ENCODE results near the gene TANC1.
A peak's percentile ranks its signal among the peaks of the same experiment; 100 is the strongest.

Gene TANC1

DNA sequence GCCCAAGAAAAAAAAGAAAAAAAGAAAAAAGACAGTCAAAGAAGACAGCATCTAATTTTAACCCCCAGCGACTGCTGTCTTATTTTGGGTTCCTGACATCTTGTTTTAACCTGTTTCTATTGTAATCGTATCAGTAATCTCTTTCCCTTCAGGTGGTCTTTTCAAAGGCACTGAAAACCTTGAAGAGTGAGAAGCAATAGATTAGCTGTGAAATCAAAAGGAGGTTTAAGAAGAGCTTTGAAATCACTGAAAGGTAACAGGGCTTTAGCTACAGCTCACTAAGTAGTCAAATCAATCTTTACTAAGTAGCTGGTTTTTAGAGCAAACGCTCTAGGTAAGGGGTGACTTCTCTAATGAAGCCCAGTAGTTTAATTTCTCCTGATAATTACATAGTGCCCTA is 5.4 kb upstream of the TANC1 start:
- peak; percentile 31 for DNase-seq

DNA sequence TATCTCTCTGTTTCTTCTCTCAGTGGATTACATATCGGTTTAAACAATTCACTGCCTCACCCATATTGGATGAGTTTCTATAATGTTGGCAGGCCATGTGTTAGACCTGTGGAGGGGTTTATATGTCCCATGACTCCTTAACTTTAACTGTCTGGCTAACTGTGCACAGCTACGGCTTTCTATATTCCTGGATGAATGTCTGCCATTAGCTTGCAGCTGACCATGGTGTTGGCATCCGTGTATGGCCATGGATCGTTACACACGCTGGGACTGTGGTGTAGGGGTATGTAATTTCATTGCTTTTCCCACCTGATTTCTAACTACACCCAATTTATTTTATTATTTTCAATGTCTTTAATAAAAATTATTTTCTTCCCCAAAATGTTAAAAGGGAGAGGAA is 3.3 kb upstream of the TANC1 start:
- no peak for DNase-seq

DNA sequence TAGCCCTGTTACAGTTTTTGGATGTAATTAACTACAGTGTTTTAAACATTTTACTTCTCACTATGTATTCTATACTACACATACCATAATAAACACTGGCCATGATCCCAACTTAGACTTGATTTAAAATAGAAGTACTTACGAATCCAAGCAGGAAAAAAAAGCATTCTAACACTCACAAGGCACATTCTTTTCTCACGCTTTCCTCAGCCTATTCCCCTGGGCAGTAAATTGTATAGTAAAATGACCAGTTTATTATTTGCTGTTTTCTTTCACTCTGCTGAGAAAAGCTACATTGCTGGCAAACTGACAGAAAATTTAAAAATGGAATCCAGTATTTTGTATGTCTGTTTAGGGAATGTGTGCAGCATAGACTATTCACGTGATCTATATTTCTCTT is 2.8 kb upstream of the TANC1 start:
- no peak for DNase-seq

DNA sequence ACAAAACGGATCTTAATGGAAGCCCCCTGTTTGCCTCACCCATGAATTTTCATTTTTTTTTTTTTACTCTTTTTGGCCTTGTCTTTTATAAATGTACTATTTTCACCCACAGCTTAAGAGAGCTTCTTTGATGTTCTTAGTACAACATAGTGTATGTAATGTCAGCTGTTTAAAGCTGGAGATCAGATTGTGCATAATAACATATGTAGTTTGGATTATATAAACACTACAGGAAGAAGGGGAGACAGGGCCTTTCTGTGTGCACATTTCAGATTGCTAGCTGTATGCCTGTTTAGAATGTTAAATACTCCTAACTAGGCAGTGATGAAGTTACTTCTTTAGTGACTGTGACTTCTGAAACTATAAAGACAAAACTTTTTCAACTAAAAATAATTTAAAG is 2.1 kb upstream of the TANC1 start:
- DNase-seq: no peak

DNA sequence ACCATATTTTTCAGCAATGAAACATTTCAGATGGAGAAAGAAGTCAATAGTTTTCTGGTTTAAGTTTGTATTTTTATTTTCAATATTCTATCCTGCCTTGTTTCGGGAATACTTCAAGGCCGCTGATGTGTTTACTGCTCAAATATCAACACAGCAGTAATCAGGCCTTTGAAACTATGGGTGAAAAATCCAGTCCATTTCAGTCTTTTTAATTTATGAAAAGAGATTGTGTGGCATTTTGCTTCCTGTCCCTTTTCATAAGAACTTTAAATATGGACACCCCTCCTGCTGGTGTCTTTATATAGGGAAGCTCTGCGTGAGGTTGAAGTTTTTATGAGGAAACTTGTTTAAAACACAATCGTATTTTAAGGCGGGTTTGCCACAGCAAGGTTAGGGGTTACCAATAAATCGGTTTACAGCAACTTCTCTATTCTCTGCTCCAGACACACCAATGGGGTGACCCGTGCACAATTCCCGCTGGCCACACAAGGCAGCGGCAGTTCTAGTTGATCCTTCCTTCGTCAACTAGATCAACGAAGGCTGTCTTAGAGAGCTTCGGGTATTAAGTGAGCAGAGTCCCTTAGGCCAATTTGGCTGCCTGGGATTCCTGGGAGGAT is 1.2 kb upstream of the TANC1 start:
- DNase-seq: peak; percentile 78

DNA sequence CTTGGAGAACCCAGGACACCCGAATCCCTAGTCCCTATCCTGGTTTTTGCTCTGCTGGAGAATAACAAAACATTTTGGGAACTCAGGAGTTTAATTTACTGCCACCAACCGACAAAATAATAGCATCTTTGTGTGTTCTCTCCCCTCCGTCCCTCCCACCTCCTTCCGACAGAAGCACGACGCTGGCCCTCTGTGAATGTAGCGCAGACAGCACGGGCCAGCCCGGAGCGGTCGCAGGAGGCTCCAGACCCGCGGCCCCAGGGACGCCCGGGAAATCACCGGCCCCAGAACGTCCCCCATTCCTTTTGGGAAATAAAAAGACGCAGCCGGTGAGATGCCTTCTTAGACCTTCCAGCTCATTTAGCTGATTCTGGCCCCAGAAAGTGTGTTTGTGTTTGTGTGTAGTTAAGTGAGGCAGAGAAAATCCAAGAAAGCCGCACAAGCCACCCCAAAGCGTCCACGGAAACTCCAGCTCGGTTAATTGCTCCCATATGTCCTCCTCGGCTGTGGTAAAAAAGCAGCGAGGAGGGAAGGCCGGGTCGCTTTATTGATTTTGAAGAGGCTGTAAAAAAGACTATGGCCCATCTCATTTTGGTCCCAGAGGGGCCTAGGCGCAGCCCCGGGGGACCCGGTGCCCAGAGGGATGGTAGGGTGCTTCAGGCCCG is 577 bp upstream of the TANC1 start:
- peak; percentile 78 for DNase-seq

DNA sequence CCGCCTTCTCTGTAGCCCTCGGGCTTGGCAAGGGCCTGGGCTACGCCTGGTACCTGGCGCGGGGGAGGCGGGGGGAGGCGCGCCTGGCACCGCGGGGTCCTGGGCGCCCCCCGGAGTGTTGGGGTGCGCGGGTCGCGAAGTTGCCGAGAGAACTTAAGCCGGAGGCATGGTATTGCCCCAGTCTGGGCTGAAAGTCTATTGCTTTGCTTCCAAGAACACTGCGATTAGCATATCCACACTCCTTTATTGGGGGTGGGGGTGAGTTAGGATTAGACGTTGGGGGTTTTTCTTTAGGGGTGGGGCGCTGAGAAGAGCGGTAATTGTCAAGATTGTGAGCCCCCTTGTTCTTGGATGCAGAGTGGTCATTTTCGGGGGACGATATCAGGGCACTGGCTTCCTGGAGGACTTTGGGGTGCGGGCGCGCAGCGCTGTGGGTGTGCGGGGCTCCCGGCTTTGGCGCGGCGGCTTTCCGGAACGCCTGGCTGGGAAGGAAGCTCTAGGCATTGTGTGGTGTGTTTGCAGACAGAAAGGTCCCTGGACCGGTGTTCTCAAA is 798 bp downstream of the TANC1 start:
- DNase-seq: no peak

DNA sequence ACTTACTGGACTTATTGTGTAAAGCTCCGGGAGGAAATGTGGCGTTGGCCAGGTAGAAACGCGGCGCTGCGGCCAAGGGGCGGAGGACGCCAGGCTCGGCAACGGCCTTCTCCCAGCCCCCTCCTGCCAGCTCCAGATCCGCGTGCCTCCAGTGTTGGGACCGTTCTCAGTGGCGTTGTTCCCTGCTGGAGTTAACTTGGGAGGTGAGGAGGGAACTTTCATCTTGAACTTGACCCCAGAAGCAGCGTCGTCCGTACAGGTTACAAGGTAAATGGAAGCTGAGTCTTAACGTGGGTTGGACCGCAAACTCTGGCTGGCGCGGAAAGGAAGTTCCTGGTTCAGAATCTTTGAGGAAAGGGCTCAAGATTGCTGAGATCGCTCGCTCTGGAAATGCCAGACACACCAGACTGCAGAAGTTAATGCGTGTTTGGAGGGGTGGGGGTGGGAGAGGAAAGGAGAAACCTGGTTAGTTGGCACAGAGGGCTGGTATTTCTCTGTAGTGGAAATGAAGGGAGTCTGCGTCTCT is 1.3 kb downstream of the TANC1 start:
- no peak for DNase-seq

DNA sequence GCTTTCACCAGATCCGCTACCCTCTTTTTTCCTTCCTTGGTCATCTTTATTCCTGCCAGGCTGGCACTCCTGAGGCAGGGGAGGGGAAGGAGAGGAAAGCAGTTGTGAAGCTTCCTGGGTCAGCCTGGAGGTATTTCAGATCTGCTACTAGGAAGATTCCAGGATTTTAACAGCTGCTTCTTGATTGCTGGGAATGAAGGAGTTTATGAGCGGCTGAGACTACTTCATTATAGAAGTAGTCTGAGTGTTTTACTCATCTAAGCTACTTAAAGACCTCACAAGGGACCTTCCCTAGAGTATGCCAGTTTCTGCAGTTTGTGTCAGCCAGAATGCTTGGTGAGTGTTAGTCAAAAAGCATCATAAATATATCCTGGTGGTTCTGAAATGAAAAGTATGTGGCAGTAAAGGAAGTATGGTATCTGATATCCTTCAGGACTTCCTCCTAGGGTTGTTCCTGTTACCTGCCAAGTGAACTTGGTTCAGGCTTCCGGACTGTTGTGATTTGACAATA is 1.9 kb downstream of the TANC1 start:
- no peak for DNase-seq

DNA sequence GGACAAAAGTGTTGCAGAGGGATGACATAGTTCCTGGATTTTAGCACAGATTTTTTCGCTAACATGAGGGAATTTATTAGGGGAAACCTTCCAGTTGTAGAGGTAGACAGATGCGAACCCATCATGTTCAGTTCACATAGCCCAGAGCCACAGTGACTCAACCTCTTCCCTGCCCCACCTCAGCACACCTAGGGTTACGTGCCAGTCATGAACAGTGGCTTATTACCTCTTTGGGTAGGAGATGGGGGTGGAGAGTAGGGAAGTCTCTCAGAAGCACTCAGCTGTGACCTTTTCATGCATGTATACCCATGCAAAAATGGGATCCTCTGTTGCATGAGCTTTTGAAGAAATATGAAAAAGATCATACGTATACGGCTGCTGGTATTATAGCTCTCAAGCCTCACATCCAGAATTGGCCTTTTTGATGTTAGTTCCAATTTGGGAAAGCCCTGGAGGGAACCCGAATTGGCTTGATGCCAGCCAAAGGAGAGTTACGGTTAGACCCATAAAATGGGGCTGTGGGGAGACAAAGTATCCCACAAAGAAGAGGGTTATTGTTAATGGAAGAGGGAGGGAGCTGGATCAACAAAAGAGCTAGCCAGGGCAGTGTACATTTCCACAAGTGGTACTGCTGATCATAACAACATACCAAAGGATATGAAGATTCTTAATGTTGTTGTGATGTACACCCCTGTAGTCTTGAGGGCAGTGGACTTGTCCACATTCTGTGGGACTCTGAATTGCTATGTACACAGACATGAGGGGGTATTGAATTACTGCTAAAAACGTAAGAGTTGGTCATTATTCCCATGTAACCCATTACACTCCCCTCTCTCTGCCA is 4.9 kb downstream of the TANC1 start:
- peak; percentile 42 for DNase-seq

DNA sequence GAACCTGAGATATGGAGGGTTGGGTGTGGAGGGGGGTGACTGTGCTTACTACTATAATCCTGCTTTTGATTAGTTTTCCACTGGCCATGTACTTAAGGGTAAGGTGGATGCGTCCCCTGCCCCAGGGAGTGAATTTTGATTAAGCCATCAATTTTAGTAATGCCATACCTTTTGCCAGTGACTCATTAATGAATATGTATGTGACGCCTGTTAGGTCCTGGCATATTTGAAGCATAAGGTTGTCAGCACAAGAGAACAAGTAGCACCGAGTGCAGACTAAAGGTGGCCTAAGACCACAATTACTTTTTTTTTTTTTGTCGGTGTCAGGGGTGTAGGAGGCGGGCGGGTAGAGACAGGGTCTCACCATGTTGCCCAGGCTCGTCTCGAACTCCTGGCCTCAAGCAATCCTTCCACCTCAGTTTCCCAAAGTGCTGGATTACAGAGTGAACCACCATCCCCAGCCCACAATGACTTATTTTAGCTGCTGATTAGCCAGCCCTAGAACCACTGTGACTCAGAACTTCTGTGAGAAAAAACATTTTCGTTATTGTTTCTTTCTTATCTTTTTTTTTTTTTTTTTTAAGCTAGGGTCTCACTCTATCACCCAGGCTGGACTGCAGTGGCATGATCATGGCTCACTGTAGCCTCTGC is 7.0 kb downstream of the TANC1 start:
- DNase-seq: no peak

DNA sequence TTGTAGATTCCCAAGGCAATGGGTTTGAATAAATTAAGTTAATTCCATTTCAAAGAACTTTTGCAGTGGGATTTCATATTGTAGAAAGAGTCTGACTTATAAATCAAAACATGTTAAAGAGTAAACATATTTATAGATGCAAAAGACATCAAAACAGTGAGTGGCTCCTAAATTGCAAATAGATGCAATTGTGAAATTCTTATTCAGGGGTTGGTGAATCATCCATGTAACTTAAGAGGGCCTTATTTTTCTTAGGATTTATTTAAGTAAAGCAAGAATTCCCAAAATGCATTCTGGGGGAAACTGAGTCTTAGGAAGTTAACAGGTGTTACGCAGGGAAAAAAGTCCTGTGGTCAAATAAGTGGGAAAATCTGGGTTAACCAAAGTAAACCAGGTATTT is 11.3 kb downstream of the TANC1 start:
- DNase-seq: no peak

DNA sequence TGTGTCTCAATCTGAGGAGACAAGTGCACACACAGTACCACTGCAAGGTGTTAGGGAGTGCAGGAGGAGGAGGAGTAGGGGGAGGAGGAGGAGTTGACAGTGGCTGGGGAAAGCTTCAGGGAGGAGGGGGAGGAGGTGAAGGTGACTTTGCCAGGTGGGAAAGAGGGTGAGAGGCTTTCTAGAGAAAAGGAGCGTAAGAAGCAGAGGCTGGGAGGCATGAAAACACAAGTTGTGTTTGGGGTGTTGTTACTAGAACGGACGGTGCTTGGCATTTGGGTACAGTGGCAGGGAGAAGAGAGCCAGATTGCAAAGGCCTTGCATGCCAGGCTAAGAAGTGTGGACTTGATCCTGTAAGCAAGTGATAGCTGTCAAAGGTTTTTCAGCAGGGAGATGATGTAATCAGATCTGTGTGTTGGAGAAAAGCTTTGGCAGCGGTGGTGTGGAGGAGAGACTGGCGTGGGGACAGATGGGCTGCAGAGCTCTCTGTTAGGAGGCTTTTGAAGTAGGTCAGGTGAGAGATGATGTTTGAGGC is 16.2 kb downstream of the TANC1 start:
- DNase-seq: no peak

DNA sequence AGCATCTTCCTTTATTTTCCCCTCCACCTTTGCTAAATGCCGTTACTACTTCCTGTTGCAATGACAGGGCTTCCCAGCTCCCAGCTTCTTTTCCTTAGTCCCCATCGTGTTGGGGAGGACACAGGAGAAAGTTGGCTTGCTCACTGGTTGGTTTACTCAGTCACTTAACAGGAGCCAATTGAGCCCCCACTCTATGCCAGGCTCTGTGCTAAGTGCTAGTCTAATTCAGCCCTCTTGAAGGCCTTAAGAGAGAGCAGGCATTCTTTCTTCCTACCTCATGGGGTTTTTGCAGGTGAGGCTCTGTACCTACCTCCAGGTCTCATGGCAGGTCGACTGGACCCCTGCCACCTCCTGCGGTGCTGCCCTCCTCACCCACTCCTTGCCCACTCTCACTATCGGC is 20.1 kb downstream of the TANC1 start:
- no peak for DNase-seq

DNA sequence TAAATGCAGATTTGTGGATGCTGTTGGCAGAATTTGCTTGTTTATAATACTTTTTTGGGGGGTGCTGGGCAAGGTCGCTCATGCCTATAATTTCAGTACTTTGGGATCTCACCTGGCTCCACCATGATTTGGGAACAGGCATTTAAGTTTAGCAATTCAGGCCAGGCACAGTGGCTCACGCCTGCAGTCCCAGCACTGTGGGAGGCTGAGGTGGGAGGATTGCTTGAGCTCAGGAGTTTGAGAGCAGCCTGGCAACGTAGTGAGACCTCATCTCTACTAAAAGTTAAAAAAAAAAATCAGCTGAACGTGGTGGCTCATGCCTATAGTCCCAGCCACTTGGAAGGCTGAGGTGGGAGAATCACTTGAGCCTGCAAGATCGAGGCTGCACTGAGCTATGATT is 20.7 kb downstream of the TANC1 start:
- no peak for DNase-seq

DNA sequence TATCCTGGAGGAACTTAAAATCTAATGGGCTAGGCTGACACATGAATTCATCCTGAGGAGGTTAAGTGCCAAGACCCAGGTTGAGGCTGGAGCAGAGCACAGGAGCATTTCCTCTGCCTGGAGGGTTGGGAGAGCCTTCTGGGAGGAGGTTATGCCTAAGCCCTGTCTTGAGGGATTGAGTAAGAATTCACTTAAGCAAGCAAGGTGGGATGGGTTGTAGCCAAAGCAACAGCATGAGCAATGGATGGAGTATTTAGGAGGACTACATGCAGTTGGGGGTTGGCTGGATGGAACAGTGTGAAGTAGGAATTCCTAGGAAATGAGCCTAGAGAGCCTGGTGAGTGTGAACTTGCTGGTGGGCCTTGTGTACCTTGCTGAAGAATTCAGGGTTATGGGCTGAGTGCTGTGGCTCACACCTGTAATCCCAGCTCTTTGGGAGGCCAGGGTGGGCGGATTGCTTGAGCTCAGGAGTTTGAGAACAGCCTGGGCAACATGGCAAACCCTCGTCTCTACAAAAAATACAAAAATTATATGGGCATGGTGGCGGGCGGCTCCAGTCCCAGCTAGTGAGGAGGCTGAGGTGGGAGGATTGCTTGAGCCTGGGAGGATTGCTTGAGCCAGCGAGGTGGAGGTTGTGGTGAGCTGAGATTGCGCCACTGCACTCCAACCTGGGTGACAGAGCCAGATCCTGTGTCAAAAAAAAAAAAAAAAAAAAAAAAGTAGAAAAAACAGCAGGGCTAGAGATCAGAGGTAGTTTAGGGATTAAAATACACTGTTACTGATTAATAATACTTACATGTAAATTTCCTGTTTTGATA is 22.2 kb downstream of the TANC1 start:
- DNase-seq: no peak

DNA sequence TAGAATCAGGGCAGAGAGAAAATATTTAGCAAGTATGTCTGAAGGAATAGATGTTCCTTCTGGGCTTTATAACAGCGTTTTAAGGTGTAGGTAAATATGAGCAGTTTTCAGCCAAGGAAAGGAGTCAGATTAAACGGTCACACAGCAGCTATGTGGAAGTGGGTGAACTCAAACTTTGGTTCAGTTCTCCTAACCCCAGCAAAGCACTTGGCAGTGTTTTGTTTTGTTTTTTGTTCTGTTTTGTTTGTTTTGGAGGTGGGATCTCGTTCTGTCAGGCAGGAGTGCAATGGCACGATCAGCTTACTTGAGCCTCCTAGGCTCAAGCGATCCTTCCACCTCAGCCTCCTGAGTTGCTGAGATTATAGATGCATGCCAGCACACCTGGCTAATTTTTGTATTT is 24.6 kb downstream of the TANC1 start:
- DNase-seq: no peak

DNA sequence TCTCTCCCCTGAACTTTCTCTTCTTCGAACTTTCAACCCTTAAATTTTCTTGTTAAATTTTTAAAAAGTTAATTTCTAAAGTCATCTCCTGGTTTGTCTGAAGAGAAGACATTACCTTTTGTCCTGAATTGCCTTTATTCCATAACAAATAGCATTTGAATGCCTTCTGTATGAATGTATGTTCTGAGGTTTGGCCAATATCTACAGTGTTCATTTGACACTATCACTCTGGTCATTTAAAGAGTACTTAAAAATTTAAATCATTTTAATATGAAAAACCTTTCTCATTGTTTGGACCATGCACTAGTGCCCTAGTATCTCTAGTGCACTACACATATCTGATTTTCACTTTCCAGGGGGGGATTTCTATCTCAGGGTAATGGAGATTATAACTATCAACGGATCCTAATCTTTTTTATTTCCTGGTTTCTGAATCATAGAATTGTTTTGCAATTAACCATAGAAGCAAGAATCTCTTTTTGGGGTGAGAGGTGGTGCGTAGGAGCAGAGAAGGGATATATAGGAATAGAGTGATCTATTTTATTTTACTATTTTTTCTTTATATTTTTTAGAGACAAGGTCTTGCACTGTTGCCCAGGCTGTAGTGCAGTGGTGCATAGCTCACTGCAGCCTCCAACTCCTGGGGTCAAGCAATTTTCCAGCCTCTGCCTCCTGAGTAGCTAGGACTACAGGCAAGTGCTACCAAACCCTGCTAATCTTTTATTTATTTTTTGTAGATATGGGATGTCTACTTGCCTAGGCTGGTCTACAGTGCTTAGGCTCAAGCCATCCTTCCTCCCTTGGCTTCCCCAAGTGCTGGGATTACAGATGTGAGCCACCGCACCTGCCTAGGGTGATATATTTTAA is 25.5 kb downstream of the TANC1 start:
- DNase-seq: no peak

DNA sequence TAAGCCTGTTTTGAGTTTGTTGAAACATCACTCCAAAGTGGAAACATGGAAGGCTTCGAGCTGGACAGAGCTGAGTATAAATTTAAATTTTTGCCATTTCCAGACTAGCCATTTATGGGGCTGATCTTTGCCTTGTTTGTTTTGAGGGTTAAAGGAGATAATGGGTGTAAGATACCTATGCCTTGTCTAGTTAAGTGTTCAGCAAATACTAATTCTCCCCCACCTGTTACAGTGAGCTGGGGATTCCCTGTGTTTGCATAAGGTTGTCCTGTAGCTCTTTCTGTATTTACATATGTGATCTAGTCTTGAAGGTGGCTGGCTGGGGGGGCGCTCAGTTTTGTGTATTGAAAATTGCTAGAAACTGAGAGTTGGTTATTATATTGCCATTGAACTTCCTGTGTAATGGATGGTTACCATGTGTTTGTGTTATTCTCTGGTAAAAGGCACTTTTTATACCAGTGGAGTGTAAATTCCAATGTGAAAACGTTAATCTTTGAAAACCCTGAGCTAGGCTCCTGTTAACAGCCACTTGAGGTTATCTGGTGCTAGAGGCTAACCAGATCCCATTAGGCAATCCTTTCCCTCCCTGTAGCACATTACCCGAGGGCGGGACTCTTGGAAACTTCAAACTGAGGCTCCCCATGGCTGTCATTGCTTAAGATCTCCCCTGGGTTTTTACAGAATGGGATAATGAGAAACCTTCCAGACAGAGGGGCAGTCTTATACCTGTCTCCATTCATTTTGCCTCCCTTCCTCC is 26.7 kb downstream of the TANC1 start:
- no peak for DNase-seq

DNA sequence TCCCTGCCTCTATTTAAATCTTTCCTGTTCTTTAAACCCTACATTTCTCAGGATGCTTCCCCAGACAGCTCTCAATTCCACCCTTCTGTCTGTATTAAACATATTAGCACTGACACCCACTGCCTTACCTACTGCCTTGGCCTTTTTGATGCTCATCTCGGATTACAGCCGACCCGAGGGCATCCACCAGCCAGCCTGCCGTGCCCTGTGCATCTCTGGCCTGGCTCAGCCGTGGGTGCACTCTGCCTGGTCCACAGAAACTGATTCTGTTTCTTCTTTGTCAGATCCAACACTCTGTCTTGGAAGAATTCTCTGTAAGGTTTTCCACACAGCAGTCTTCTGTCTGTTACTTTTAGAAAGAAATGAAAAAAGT is 27.2 kb downstream of the TANC1 start:
- DNase-seq: no peak
